HCT116 (cell line): ENCODE data around the gene FAM120A.

Experiments
- CEBPB ChIP-seq: IDR thresholded peaks from 2 replicates; pipeline ENCODE4 v1.6.1; 2012; ENCODE audit warnings: low read depth
- CTCF ChIP-seq, 3 experiments: fragments of 200-600 bp in 1 of 3; sonication (generic) in 1 of 3; IDR thresholded peaks in 2 of 3; conservative IDR thresholded peaks in 1 of 3; 2 replicates each; pipeline ENCODE4 v1.5.1; 2012 to 2017; ENCODE audit warnings: low read depth in 2 of 3, low read length in 2 of 3, antibody characterized with exemption in 1 of 3, borderline replicate concordance in 1 of 3, control low read depth in 1 of 3, mild to moderate bottlenecking in 1 of 3, mixed read lengths in 1 of 3, mixed run types in 1 of 3, moderate library complexity in 1 of 3; ENCODE audit not compliant: insufficient read depth in 1 of 3
- EGR1 ChIP-seq: IDR thresholded peaks from 2 replicates; pipeline ENCODE4 v1.6.1; 2012; ENCODE audit warnings: low read depth
- EZH2 ChIP-seq: fragments of 200-600 bp; sonication (generic); IDR thresholded peaks from 2 replicates; pipeline ENCODE4 v1.6.1; 2017; ENCODE audit warnings: antibody characterized with exemption, mixed run types
- EZH2phosphoT487 ChIP-seq: fragments of 200-600 bp; IDR thresholded peaks from 2 replicates; pipeline ENCODE4 v1.6.1; 2018; ENCODE audit warnings: antibody characterized with exemption, borderline replicate concordance
- FOSL1 ChIP-seq: IDR thresholded peaks from 2 replicates; pipeline ENCODE4 v1.6.1; 2012; ENCODE audit warnings: low read depth
- POLR2A ChIP-seq: IDR thresholded peaks from 2 replicates; pipeline ENCODE4 v1.7.0; 2011; ENCODE audit warnings: borderline replicate concordance; ENCODE audit not compliant: insufficient read depth, insufficient read length; ENCODE audit errors: extremely low read depth
- POLR2AphosphoS5 ChIP-seq: IDR thresholded peaks from 2 replicates; pipeline ENCODE4 v1.6.1; 2011; ENCODE audit warnings: mild to moderate bottlenecking, low read depth, low read length, moderate library complexity
- SIN3A ChIP-seq: IDR thresholded peaks from 2 replicates; pipeline ENCODE4 v1.6.1; 2012; ENCODE audit warnings: low read depth
- TCF7L2 ChIP-seq: IDR thresholded peaks from 2 replicates; pipeline ENCODE4 v1.7.0; 2011; ENCODE audit warnings: borderline replicate concordance, inconsistent platforms; ENCODE audit not compliant: insufficient read depth, insufficient read length; ENCODE audit errors: extremely low read depth
- YY1 ChIP-seq: IDR thresholded peaks from 2 replicates; pipeline ENCODE4 v1.6.1; 2011; ENCODE audit warnings: low read length, low read depth, moderate library complexity, mild to moderate bottlenecking; ENCODE audit not compliant: insufficient replicate concordance; ENCODE audit errors: extremely low read depth
- ZBTB33 ChIP-seq: IDR thresholded peaks from 2 replicates; pipeline ENCODE4 v1.6.1; 2011; ENCODE audit warnings: mild to moderate bottlenecking, low read length, moderate library complexity; ENCODE audit not compliant: insufficient replicate concordance; ENCODE audit errors: extremely low read depth
- ZNF274 ChIP-seq: fragments of 200-500 bp; sonication (Bioruptor generic); IDR thresholded peaks from 2 replicates; pipeline ENCODE4 v1.6.1; 2014; ENCODE audit warnings: mild to moderate bottlenecking, low read depth, low read length, inconsistent platforms

- TF ChIP-seq TCF7L2, result no peak
- no peak for TF ChIP-seq CTCF (IDR thresholded peaks at IDR 0.05 in 2 of 3, conservative IDR thresholded peaks at IDR 0.05 in 1 of 3; ENCODE audit: borderline replicate concordance in 1 of 3, insufficient read depth in 1 of 3, low read depth in 2 of 3, low read length in 2 of 3)
- no peak for TF ChIP-seq CEBPB
- TF ChIP-seq ZNF274, result no peak
- TF ChIP-seq SIN3A, result no peak
- no peak for TF ChIP-seq EZH2
- TF ChIP-seq POLR2AphosphoS5, result no peak
- TF ChIP-seq POLR2A, result no peak
- TF ChIP-seq ZBTB33, result no peak
- TF ChIP-seq EZH2phosphoT487, result no peak
- TF ChIP-seq YY1, result no peak
- TF ChIP-seq FOSL1, result no peak
- TF ChIP-seq EGR1, result no peak
Observed at GRCh38 chr9:93459432-93459847, 8.0 kb downstream of the FAM120A start.
